GM19397 (cell line): ENCODE data around the gene CAPRIN2.

Experiments
- ATAC-seq: cut with Tn5 transposase; IDR thresholded peaks from one replicate; pipeline ENCODE4 v1.9.1; 2021; ENCODE audit warnings: mild to moderate bottlenecking, moderate library complexity; ENCODE audit not compliant: unreplicated experiment

The CAPRIN2 gene

DNA sequence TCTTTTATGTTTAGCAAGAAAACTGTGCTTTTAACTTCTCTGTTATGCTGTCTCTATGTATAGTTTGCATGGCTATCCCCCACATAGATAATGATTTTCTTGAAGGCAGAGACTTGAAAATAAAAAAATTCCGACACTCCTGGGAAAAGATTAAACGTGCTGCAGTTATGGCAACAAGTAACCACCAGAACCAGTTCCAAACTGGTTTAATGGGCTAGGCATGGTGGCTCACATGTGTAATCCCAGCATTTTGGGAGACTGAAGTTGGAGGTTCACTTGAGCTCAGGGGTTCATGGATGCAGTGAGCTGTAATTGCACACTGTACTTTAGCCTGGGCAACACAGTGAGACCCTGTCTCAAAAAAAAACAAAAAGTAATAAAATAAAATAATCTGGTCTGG, 15.1 kb upstream of the CAPRIN2 start:
- ATAC-seq = no peak

DNA sequence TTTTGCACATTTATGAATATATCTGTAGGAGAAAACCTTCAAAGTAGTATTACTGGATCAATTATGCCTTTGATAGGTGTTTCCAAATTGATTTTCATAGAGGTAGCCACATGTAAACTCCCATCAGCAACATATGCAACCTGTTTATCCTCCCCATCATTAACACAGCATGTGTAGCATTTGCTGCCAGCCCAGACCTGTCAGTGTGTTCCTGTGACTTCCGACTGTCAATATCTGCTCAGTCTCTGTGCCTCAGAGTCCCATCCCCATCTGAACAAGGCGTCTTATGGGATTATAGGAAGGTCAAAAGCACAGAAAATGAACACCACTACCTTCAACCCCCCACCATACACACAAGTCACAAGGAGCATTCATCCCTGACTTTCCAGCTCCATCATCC, 9.5 kb upstream of the CAPRIN2 start:
- no peak for ATAC-seq

DNA sequence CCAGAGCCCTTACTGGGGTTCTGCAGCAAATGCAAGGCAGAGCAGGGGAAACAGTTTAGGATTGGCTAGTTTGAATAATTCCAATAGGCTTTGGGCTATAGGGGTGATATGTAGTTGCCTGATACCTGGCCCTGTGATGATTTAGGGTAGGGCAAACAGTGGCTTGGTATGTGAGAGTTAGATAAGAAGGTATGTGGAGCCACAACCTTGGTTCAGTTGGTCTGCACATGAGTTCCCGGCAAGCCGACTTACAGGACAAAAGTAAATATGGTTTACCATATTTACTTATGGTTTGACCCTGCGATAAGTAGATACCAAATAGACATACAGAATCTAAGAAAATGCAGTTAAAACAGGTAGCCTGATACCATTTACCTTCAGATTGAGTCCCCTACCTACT, 8.3 kb upstream of the CAPRIN2 start:
- ATAC-seq = no peak

DNA sequence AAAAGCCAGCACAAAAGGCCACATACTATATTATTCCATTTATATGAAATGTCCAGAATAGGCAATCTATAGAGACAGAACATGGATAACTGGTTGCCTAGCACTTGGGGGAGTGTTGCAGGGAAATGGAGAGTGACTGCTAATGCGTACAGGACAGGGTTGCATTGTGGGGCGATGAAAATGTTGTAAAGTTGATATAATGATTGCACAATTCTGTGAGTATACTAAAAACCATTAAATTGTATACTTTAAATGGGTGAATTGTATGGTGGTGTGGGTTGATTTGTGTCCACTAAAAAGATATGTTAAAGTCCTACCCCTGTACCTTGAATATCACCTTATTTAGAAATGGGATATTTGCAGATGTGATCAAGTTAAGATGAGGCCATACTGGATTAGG, 7.0 kb upstream of the CAPRIN2 start:
- ATAC-seq = no peak

DNA sequence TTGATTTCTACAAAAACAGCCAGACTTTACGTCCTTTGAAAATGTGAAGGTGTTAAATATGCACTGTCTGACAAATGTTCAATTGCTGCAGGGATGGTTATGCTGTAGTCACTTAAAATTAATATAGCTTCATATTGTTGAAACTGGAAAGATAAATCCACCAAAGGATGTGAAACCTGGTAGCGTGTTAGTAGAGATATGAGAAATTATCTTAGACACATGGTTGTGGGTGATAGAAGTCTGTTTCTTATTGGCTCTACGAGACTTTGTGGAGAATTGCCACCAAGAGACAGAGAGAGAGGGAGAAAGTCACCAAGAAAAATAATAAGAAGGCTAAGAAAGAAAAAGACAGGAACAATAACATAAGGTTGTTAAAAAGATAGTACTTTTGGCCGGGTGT, 2.6 kb upstream of the CAPRIN2 start:
- ATAC-seq = no peak

DNA sequence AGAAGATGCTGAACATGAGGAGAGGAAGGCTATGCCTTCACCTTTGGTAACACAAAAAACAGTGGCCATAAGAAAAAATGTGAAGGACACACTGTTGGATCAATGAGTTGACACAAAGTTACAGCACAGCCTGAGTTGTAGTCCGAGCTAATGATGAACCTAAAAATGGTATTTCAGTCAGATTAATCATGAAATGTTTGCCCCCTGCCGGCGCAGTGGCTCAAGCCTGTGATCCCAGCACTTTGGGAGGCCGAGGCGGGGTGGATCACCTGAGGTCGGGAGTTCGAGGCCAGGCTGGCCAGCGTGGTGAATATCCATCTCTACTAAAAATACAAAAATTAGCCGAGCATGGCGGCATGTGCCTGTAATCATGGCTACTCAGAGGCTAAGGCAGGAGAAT, 1.3 kb upstream of the CAPRIN2 start:
- ATAC-seq = no peak

DNA sequence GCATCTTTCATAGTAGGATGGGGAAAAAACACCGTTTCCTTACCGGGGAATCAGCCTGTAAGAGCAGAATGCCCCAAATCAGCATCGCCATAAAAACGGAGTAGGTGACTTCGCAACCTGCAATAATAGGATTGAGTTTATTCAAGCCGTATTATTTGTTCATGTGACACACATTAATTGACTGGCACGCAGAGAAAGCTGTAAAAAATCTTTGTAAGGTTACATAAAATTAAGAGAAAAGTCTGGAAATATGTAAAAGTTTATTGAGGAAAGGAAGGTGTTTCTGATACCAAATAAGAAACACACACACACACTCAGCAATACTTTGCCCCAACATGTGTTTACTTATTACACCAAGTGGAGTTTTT, 628 bp upstream of the CAPRIN2 start:
- ATAC-seq = no peak

DNA sequence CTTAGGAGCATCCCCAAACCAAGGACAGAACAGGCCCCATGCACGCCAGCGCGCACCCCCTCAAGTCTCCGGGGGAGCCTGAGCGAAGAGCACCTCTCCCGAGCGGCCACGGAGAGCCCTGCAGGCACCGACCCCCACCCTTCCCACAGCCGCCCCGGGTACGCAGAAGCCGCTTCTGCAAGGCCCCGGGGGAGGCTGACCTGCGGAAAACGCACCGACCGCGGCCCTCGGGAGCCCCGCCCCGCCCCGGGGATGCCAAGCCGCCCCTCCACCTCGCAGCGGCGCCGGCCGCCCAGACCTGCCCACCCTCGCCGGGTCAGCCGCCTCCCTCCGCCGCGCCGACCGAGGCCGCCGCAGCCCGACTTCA, 385 bp downstream of the CAPRIN2 start:
- ATAC-seq = peak; percentile 46

DNA sequence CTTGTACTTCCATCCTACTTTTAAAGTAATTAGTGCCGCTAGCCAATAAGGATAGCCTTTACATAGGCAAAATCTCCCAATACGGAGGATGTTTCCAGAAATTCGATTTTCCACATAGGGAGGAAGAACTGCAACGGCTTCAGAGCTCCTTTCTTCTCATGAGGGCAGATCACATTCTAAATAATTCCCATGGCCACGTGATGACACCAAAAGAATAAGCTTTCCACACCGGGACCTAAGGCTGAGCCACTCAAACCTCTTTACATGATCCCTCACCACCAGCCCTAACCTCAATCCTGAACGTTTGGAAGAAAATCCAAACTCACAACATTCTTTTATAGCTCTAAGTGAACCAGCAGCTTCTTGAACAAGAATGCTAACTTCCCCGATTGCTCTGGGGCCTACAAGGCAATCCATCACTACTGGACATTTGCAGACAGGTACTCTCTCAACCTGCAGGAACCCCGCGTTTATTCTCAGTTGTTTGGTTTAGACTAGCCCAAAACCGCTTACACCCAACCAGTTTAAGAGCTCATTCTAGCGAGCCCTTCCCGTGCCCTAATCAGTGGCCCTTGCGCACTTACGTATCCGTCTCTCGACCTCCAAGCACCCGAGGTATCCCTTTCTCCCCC, 884 bp downstream of the CAPRIN2 start:
- no peak for ATAC-seq

DNA sequence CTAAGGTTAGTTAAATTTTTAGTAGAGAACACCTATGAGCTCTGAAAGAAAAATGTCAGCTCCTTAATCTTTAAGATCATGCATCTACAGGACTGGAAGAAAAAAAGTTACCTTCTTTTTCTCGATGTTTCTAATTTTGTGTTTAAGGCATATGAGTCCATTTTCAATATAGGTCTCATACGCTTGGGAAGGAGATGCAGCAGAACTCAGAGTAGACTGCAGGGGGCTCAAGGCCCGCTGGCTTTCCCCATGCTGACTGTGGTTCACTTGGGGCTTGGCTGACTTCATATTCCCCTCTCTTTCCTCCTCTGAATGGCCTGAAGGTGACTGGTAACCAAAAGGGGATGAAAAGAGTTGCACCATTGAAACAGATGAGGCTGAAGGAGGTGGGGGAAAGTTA, 1.5 kb downstream of the CAPRIN2 start:
- no peak for ATAC-seq

DNA sequence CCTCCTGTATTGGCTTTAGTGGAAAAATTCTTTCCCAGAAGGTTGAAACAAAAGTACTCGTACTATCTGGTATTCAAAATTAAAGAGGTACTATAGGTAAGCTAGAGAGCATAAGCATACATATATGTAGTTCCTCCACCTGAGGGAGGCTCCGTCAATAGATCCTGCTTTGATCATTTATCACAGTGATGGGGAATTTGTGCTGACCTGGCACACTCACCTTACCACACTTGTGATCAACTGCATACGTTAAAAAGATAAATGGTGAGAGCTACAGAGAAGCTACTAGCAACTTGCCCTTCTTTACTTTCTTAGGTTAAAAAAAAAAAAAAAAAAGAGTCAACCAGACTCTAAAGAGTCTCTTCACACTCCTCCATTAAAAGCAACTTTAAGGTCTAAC, 2.5 kb downstream of the CAPRIN2 start:
- ATAC-seq = no peak

DNA sequence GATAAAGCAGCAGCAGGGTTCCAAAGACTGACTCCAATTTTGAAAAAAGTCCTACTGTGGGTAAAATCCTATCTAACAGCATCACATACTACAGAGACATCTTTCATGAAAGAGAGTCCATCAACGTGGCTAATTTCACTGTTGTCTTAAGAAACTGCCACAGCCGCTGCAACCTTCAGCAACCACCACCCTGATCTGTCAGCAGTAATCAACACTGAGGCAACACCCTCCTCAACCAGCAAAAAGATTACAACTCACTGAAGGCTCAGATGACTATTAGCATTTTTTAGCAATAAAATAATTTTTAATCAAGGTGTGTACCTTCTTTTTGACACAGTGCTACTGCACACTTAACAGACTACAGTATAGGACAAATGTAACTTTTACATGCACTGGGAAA, 6.6 kb downstream of the CAPRIN2 start:
- no peak for ATAC-seq

DNA sequence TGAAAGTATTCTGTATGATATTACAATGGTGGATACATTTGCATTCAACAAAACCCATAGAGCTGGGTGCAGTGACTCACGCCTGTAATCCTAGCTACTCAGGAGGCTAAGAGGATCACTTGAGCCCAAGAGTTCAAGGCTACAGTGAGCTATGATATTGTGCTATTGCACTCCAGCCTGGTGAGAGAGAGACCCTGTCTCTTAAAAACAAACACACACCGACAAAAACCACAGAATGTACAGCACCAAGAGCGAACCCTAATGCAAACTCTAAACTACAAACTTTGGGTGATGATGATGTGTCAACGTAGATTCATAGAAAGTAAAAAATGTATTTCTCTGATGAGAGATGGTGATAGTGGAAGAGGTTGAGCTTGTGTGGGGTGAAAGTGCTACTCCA, 8.6 kb downstream of the CAPRIN2 start:
- no peak for ATAC-seq

DNA sequence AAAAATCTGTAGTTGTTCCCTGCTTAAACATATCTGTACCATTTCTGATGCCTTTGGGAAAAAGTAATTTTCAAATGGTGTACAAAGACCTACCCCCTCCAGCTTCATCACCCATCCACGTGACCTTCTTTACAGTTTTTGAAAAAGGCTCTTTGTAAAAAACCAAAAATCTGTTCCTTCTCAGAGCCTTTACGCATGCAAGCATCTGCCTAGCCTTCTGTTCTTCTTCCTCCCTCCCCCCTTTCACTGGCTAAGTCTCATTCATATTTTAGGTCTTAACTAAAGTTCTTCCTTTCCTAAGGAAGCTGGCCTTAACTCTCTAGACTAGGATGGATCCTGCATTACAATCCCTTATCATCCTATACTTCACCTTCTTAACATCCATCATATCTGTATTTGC, 10.4 kb downstream of the CAPRIN2 start:
- no peak for ATAC-seq

DNA sequence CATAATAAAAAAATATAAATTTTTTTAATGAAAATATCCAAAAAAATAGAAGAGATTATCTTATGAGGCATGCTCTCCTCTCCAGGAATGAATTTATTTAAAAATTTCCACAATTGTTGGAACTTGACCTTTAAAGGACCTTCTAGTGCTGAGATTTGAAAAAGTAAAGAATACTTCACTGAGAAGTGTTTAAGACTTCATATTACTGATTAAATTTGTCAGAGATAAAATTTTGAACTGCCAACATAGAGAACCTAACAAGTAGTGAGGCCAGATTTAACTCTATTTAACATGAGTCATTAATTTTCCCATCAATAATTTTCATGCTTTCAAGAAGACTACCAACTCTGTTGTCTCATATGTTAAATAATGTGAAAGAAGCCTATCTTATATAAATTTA, 14.5 kb downstream of the CAPRIN2 start:
- no peak for ATAC-seq

DNA sequence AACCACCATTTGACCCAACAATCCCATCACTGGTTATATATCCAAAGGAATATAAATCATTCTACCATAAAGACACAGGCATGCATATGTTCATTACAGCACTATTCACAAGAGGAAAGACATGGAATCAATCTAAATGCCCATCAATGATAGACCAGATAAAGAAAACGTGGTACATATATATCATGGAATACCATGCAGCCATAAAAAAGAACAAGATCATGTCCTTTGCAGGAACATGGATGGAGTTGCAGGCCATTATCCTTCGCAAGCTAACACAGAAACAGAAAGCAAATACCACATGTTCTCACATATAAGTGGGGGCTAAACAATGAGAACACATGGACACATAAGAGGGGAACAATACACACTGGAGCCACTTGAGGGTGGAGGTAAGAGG, 15.7 kb downstream of the CAPRIN2 start:
- no peak for ATAC-seq

DNA sequence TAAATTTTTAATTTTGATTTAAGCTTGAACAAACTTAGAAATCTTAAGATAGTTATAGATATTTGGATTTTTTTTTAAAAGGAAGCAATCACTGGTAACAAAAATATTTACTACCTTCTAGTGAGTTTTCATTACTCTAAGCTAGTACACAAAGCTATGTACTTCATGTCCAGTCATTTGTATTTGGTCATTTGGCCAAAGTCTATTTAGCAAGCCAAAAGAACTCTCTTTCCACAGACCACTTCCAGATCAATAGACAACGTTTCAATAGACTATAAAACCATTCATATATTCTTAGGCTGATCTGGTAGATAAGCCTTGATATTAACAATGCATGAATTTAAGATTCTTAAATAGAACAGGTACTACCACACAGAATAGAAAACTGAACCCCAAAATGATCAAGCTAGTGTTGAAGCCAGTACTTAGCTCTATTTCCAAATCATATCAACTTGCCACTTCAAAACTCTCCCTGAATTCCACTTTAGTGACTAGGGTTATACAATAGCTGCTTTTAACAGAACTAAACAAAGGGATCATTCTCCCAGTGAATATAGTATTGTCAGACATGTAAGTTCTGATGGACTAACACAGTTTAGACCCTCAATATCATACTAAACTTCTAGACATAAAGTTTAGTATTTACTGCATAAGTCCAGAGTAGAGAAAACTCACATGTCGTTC, 21.7 kb downstream of the CAPRIN2 start:
- ATAC-seq = no peak

DNA sequence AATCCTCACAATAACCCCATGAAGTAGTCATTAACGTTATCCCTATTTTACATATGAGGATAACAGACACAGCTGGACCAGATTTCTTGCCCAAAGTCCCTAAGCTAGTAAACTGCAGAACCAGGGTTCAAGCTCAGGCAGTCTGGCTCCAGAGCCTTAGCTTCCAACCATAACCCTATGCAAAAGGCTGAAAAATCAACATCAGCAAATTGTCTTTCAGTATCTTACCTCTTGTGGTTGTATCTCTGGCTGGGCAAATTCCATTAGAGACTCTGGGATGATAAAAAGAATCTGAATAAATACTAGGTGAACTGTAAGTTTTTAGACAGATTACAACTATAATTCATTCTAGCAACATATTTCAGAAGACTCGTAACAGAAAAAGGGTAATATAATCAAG, 24.7 kb downstream of the CAPRIN2 start:
- no peak for ATAC-seq

DNA sequence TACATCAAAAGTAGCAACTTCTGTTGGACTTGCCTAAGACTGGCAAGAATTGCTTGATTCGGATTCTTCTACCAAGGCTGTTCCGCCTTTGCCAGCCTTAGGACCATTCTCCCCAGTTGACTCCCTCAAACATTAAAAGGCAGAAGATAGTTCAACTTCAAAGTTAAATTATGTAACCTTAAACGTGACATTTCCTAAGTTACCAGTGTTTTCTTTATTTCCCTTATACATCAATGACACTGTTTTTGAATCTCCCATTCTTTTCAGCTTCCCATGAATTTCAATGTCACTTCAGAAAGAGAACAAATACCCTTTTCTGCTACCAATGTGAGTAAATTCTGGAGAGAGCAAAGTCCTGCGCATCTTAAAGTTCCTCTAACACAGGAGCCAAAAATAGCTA, 25.2 kb downstream of the CAPRIN2 start:
- ATAC-seq = no peak

DNA sequence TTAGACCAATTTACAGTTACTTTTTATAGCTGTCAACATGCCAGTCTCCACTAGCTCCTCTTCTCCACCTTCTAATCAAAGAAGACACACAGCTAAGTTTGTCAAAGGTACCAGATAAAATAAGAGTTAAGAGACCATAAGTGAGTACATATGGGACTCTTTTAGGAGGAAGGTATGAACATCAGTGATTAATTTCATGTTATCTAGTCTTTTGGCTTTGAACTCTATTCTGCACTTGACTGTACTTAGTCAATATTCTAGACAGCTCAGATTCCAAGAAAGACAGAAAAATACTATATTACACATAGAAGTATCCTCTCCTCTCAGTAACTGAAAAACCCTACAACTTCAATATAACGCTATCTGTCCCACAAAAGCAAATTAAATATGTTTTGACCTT, 28.1 kb downstream of the CAPRIN2 start:
- ATAC-seq = no peak

DNA sequence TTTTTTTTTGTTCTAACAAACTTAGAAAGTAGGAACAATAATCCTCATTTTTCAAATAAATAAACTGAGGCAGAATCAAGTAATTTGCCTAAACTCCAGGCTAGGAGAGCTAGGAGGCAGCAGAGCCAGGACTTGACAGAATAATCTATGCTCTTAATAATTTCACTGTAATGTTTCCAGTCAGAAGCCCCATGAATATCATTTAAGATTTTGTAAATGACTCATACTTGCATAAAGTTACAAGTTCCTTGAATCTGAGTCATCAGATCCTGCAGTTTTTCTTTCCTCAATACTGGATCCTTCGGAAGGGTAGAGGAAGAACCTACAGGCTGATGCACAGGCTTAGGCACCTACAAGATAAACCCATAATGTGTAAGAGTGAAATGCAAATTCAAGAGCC, 29.0 kb downstream of the CAPRIN2 start:
- no peak for ATAC-seq

DNA sequence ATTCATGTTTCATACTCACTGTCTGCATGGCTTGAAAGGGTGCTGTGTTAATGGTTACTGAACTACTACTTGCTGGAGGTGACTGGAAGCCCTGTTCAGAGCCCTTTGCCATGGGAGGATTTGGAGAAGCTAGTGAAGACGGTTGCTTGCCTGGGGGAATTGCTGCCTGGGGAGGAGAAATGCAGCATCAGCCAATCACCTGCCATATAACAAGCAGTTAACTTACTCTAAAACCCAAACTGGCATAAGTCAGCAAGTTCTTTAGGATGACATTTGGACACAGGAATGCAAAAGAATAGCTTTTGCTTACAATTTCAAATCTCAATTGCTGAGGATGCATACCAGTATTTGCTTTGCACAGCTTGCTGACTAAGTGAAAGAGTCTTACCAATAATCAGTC, 35.7 kb downstream of the CAPRIN2 start:
- ATAC-seq = no peak

DNA sequence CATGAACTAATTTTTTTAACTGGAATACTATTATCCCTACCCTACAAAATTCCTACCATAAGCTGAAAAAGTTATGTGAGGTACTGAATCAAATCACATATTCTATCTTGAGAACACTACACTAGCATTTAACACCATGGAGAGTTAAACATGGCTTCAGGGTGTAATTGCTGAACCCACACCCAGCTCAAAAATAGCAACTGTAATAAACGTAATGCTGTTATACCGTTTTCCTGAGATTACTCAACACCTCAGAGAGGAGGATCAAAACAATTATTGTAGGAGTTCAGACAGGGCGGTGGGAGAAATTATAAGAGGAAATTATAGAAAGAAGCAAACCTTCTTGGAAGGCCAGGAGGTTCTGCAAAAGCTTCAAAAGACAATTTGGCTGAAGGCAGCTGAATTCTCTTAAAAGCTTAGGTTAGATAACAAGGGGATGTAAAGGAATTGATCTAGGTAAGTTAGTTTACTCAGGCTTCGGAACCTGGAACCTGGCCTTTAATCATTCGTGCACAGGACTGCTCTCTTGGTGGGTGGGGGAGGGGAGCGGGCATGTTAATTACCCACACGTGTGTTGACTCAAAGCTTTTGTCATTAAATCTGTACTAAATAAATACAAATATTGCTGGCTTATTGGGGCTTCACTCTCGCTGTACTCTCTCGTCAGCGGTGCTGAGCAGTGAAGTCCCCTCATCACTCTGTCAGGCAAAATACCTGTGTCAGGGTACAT, 47.0 kb downstream of the CAPRIN2 start:
- ATAC-seq = no peak
